Measurements from ENCODE around the gene FAU.

FAU gene

GRCh38 chr11:65107078-65107477 is 14.9 kb downstream of the FAU start:
- DNase-seq = no peak

GRCh38 chr11:65104628-65105027 is 17.3 kb downstream of the FAU start:
- DNase-seq = no peak

GRCh38 chr11:65103476-65103875 is 18.5 kb downstream of the FAU start:
- DNase-seq = no peak

GRCh38 chr11:65102142-65103095 is 19.5 kb downstream of the FAU start:
- no peak for DNase-seq

DNA sequence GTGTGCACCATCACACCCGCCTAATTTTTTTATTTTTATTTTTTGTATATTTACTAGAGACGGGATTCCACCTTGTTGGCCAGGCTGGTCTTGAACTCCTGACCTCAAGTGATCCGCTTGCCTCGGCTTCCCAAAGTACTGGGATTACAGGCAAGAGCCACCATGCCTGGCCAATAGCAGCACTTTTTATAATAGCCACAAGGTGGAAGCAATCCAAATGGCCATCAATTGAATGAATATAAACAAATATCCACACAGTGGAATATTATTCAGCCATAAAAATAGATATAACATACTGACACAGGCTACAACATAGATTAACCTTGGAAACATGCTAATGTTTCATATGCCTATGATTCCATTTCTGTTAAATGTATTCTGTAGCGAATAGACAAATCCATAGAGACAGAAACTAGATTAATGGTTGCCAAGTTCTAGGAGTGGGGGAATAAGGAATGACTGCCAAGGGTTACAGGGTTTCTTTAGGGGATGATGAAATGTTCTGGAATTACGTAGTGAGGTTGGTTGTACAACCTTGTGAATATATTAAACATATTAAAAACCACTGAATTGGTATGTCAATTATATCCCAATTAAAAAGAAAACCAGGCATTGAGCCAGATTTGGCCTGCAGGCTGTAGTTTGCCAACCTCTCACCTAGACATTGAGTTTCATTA is 21.1 kb downstream of the FAU start:
- no peak for DNase-seq

DNA sequence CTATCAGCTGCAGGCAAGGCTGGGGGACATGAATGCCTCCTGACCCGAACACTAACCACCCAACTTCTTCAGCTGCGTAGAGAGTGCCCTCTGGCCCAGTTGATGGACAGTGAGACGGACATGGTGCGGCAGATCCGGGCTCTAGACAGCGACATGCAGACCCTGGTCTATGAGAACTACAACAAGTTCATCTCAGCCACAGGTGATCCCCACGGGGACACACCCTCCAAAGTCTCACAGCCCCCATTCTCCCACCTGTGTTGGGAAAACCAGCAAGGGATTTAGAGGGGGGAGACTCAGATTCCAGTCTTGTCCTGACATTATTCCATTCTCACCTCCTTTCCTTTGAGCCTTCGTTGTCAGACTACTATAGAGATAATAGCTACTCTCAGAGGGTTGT is 25.0 kb downstream of the FAU start:
- no peak for DNase-seq

DNA sequence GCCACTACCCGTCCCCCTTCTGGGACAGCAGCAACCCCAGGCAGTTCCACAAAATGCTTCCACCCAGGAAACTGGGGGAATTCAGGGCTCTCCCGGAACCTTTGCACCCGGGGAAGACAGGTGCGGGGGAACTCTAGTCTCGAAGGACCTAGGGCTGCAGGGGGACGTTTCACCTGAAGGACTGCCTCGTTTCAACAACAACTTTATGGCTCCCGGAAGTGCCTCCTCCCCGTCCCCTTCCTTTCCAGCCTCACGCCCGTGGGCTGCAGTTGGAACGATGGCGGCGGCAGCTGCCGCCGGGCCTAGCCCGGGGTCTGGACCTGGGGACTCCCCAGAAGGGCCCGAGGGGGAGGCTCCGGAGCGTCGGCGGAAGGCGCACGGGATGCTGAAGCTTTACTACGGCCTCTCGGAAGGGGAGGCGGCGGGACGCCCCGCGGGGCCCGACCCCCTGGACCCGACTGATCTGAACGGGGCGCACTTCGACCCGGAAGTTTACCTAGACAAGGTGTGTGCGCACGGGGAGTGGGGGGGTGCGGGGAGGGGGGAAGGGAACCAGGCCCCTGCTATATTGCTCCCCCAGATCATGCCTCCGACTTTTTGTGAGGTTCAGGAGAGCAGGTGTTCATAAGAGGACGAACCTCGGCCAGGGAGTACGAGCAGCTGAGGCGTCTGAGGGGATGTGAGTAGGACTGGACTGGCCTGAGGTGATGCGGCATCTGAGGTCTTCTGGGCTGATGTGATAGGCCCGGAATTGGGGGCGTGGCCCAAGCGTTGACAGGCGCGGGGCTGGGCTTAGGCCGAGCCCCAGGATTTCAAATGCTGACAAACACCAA is 25.7 kb downstream of the FAU start, which contains the start of gene VPS51:
VPS51 (plus strand) TSS at position 241 of the 833 bp plus-strand sequence; CDS start at position 278, 37 bp downstream.
- peak; percentile 87 to 89 for DNase-seq

DNA sequence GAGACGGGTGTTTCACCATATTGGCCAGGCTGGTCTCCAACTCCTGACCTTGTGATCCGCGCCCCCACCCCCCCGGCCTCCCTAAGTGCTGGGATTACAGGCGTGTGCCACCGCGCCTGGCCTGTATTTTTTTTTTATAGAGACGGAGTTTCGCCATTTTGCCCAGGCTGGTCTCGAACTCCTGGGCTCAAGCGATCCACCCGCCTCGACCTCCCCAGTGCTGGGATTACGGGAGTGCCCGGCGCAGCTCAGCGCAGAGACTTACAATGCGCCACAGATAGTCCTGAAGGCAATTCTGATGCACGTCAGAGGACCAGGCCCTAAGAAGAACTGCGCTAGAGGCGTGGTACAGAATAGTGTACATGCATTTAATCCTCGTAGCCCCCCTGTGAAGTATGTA is 26.5 kb downstream of the FAU start:
- no peak for DNase-seq

DNA sequence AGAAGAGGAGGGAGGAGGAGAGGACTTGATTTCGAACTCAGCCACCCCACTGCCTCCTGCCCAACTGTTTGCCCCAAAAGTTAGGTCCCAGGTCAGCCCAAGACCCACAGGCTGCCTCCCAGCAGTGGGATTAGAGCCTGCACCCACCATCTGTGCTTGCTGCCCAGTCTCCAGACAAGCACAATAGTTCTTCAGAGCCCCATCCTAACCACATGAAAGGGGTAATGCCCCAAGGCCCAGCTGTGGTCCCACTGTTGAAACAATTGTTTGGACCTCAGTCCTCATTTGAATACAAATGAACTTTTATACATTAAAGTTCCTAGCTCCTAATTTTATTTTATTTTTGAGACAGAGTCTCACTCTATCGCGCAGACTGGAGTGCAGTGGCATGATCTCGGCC is 31.3 kb downstream of the FAU start:
- DNase-seq = no peak

DNA sequence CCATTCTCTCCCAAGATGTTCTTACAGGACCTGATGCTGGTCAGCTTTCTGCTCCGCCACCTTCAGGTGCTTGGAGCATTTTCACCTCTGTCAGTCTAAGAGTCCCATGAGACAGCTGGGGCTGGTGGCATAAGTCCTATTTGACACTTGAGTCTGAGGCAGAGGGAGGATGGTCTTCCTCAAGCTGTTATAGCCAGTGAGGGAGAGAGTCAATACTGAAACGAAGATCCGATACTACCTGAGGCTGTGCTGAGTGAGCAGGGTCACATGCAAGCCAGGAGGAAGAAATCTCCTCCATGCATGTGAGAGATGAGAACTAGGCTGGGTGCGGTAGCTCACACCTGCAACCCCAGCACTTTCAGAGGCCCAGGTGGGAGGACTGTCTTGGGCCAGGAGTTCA is 32.3 kb downstream of the FAU start:
- no peak for DNase-seq

- DNase-seq = no peak
Observed at GRCh38 chr11:65087827-65088226, 34.1 kb downstream of the FAU start.

DNA sequence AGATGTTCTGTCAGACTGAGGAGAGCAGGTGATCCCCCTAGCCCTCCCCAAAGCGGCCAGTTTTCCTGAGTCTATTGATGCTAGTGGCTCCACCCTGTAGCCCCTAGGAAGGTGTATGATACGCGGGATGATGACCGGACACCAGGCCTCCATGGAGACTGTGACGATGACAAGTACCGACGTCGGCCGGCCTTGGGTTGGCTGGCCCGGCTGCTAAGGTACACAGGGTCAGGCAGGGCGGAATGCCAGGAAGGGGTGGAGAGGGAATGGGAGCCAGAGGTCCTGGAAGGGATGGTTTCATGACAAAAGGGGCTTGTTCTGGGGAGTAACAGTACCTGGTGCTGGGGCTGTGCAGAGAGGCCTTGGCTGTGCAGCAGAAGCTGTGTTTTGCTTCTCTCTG is 34.7 kb downstream of the FAU start:
- no peak for DNase-seq

DNA sequence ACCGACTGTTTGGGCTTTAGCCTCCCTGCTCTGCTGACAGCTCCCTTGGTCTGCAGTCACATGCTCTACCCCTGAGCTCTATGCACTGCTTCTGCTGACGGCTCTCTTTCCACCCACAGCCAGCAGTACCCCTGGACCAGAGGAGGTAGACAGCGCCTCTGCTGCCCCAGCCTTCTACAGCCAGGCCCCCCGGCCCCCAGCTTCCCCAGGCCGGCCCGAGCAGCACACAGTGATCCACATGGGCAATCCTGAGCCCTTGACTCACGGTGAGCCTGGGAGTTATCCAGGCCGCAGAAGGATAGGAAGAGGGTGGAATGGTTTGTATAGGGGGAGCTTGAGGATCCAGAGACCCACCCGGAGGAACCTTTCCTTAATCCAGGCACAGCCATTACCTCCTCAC is 35.1 kb downstream of the FAU start:
- DNase-seq = no peak

- DNase-seq = no peak
Observed at GRCh38 chr11:65085446-65085845, 36.5 kb downstream of the FAU start.

DNA sequence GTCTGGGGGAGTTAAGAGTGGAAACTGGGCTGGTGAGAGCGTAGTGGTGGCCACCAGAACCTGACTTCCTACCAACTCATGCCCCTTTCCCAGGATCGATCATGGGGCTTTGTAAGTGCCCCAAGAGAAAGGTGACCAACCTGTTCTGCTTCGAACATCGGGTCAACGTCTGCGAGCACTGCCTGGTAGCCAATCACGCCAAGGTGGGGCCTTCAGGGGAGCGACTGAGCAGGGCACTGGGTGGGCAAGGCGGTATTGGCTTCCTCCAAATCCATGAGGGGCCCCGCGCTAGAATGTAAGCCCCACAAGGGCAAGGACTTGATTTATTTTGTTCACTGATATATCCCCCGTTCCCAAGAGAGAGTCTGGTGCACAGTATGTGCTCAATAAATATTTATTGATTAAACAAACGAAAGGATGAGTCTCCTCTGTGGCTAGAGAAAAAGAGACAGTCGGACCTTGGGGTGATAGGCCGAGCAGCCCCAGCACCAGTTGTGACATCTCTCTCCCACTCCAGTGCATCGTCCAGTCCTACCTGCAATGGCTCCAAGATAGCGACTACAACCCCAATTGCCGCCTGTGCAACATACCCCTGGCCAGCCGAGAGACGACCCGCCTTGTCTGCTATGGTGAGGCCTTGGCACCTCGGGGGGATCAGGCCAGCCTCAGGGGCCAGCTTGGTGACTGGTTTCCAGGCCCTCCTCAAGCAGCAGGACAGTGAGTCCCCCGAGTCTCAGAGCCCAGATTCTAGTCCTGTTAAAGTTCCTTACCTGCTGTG is 37.1 kb downstream of the FAU start:
- DNase-seq = no peak

DNA sequence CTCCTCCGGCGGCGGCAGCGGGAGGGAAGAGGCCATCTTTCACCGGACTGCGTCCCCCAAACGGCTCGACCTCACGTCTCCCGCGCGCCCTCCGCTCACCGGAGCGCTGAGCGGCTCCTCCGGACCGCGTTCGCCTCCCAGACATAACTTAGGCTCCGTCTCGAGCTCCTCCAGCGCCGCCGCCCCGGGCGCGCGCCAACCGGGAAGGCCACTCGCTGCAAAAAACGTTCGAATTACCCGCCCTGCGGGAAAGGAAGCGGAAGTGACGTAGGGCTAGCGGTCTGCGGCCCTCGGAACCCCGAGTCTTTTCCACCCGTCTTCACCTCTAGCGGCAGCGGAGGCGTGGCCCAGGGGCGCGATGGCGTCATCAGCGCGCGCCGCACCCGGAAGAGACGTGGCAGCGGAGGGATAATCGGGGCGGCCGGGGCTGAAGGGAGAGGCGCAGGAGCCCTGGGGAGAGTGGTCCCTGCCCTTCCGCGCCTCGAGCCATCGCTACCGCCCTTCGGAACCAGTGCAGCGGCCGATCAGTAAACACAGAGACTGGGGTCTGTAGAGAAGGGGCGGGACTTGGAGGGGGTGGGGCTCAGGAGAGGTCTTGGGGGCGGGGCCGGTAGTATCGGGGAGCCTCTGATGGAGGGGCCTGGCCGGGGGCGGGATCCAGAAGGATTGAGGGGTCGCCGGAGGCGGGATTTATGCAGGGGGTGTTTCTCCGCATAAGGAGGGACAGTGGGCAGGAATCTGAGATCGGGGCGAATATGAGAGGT is 37.9 kb downstream of the FAU start, which contains the start of the genes CDCA5 and ZFPL1:
CDCA5 (minus strand) TSS at position 207 of the 764 bp plus-strand sequence; CDS start at position 145, 62 bp downstream.
ZFPL1 (plus strand) TSS at position 389 of the 764 bp plus-strand sequence. CDS start 477 bp downstream, outside the sequence.
- peak; percentile 97 for DNase-seq

DNA sequence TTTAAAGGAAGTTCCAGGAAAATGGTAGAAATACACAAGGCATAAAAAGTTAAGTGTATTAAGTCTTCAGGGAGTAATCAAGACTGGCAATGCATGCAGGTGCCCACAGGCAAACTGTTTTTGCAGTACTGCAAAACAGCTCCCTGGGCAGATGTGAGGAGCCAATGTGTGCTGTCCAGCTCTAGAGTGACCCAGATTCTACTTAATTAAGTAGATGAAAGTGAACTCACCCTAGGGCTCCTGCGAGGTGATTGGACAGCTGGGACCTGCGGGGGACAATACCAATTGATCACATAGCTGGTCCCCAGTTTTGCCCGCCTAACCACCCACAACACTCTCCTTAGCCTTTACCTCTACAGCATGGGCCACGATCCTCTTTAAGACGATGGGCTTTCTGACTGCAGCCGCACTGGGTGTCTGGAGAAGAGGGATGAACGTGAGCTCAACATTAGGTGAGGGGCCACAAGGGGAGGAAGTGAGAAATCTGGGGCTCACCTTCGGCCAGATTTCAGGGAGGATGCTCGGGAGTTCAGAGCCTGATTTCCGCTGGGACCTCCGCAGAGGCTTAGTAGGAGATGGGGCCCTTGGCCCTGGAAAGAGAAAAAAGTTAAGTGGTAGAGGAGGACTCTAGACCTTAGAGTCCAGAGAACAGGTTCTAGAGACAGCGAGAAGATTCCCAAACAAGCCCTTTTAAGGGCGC is 38.6 kb downstream of the FAU start:
- DNase-seq = no peak

DNA sequence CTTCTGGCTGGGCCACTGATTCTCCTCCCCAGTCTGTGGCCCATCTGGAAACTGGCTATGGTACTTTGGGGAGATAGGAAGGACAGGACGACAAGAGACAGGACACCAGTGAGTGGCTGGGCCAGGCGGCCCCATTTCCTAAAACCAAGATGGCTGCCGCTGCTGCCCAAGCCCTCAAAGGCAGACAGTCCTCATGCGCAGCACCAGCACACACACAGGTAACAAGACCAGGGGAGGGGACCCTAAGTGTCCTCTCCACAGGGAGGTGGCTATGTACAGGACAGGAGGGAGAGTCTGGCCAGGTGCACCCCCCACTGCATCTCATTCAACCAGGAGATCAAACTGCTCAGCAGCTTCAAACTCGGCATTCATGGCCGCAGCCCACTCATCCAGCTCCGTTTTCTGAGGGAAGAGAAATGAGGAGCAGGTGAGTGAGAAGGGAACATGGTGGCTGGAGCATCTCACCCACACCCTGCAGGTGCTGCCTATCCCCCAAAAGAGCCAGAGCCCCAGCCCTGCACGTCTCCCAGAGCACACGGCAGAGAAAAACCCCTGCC is 43.1 kb downstream of the FAU start:
- DNase-seq = no peak

DNA sequence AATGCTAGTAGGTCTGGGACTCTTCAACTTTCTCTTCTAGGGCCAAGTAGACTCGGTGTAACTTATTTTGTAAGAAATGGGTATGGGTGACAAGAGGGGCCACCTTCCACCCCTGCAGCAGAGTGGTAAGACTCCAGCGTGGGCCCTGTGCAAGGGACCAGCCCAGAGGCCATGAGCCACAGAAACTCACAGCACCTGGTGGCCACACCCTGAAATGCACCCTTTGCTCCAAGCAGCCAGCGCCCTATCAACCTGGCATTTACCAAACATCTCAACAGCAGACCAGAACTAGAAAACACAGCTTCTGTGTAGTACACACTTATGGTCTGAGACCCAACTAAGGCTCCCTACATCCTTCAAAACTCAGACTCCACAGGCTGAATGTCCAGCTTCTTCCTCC is 43.8 kb downstream of the FAU start:
- DNase-seq = peak; percentile 72 to 75

DNA sequence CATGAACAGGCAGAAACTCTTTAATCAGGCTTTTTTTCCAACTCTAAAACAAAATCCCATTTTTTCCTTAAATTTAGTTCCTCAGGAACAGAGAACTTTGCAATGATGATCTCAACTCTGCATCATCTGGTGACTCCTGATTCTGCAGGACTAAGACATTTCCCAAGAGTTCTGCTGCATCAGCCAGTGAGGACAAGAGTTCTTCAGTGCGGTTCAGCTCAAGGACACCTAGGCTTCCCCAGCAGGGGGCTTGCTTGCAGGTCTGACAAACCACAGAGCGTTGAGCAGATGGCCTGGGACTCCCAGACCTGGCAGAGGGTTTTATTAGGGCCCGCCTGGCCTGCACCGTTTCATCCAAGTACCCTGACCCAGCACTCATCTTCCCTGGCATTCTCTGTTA is 44.5 kb downstream of the FAU start:
- no peak for DNase-seq

Data from stimulated activated CD4-positive, alpha-beta T cell treated with anti-CD3 and anti-CD28 coated beads, Interleukin-2, amount 100 ng/mL, for 24 hours (primary cell).